RWPE2 (cell line): ENCODE results near the gene GET3.

ENCODE experiments used
- ATAC-seq: fragments of 200-7000 bp; cut with Tn5 transposase; 3 replicates; pipeline ENCODE4 v1.9.1; 2021; ENCODE audit warnings: low read depth
- DNase-seq: peaks from one replicate; pipeline ENCODE4 v3.0.0-alpha.2; 2020; ENCODE audit warnings: low spot score
- H3K27ac ChIP-seq: fragments of 450-650 bp; 2 replicates; pipeline ENCODE4 v1.5.1; 2017; ENCODE audit warnings: mild to moderate bottlenecking; ENCODE audit not compliant: poor library complexity, severe bottlenecking
- H3K27me3 ChIP-seq: fragments of 250-450 bp; sonication (Bioruptor Pico); 2 replicates; pipeline ENCODE4 v1.5.1; 2021; ENCODE audit warnings: mild to moderate bottlenecking, moderate library complexity; ENCODE audit not compliant: insufficient read depth, poor library complexity, severe bottlenecking
- H3K36me3 ChIP-seq: fragments of 250-450 bp; sonication (Bioruptor Pico); 2 replicates; pipeline ENCODE4 v1.5.1; 2020; ENCODE audit warnings: low read depth, mild to moderate bottlenecking, moderate library complexity
- H3K4me1 ChIP-seq: fragments of 250-450 bp; sonication (Bioruptor Pico); 2 replicates; pipeline ENCODE4 v1.5.1; 2021; ENCODE audit warnings: mild to moderate bottlenecking, moderate library complexity; ENCODE audit not compliant: insufficient read depth, poor library complexity, severe bottlenecking
- H3K4me3 ChIP-seq: fragments of 250-450 bp; sonication (Bioruptor Pico); 2 replicates; pipeline ENCODE4 v1.5.1; 2021; ENCODE audit warnings: mild to moderate bottlenecking, moderate library complexity; ENCODE audit not compliant: severe bottlenecking
- H3K9me3 ChIP-seq: fragments of 250-450 bp; sonication (Bioruptor Pico); 2 replicates; pipeline ENCODE4 v1.5.1; 2021; ENCODE audit warnings: mild to moderate bottlenecking, moderate library complexity; ENCODE audit not compliant: severe bottlenecking
- CTCF ChIP-seq: fragments of 450-650 bp; IDR thresholded peaks from one replicate; pipeline ENCODE4 v1.5.1; 2017; ENCODE audit warnings: mild to moderate bottlenecking, moderate library complexity; ENCODE audit not compliant: poor library complexity, severe bottlenecking

Gene GET3

DNA sequence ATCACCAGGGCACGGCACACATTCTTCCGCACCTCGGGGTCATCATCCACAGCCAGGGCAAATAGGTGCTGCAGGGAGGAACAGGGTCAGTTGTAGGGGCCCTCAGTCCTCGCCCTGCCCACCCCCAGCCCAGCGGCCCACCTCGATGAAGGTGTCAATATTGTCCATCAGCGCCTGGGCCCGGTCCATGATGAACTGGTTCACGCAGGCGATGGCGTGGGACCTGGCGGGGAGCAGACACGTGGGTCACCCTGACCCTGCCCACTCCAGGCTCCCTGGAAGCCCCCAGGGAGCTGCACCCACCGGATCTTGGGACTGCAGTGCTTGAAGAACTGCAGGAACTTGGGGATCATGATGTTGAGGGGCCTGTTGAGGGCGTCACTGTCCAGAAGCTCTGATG lies 22.2 kb upstream of the GET3 start:
- DNase-seq (no peak), ATAC-seq (no peak)
- no peak for TF ChIP-seq CTCF
- Histone ChIP-seq H3K4me1 (no peaks in the 10 kb centered on the region), H3K36me3 (peaks cover 95% of the 10 kb centered on the region), H3K4me3 (no peak overlapping the region), H3K27ac (no peak overlapping the region), H3K9me3 (no peaks in the 10 kb centered on the region), H3K27me3 (no peaks in the 10 kb centered on the region)

- Histone ChIP-seq H3K4me1 (no peaks in the 10 kb centered on the region), H3K27me3 (no peaks in the 10 kb centered on the region), H3K27ac (no peak overlapping the region), H3K4me3 (no peak overlapping the region), H3K36me3 (peaks cover 87% of the 10 kb centered on the region), H3K9me3 (no peaks in the 10 kb centered on the region)
- no peak for TF ChIP-seq CTCF
- DNase-seq (no peak), ATAC-seq (no peak)
Observed at GRCh38 chr19:12715929-12716328, 21.4 kb upstream of the GET3 start.

- no peak for ATAC-seq
- H3K27ac ChIP-seq: peak overlapping the region; percentile 76
- H3K4me3 ChIP-seq: peak overlapping the region; percentile 72
- no peak for DNase-seq
- TF ChIP-seq CTCF: no peak
- H3K4me1 ChIP-seq: no peaks in the 10 kb centered on the region
- H3K36me3 ChIP-seq: peaks cover 44% of the 10 kb centered on the region
- H3K27me3 ChIP-seq: no peaks in the 10 kb centered on the region
- H3K9me3 ChIP-seq: no peaks in the 10 kb centered on the region
Observed at GRCh38 chr19:12720296-12720695, 17.0 kb upstream of the GET3 start.

- H3K9me3 ChIP-seq: no peaks in the 10 kb centered on the region
Observed at GRCh38 chr19:12720851-12721655, 16.2 kb upstream of the GET3 start.

More at GRCh38 chr19:12720851-12721655, 16.2 kb upstream of the GET3 start:
- Histone ChIP-seq H3K27ac (peak overlapping the region; percentile 76), H3K4me3 (peak overlapping the region; percentile 72), H3K36me3 (peaks cover 36% of the 10 kb centered on the region), H3K27me3 (no peaks in the 10 kb centered on the region), H3K4me1 (no peaks in the 10 kb centered on the region)
- no peak for DNase-seq
- TF ChIP-seq CTCF: no peak
- ATAC-seq: peak; percentile 8; the same call in 1 of the 3 replicates
